Measurements from ENCODE around the gene ITCH. TPM values are rescaled to one million over a fixed set of nuclear protein-coding genes. Genes with fewer than 3 reads are reported as not detected.
"Not testable (repeated sequence)": the region's sequence is repeated elsewhere in the genome, so short reads cannot be mapped to it uniquely, and the experiment has no call there.

ITCH gene
- total RNA-seq, 1 donor from 2014 or later, result 96.9 TPM

GRCh38 chr20:34343458-34344211, 19.4 kb upstream of the ITCH start:
- no peaks in the 10 kb centered on the region for H3K4me1 Mint-ChIP-seq (ENCODE audit: low read depth)
- H3K4me3 Mint-ChIP-seq (ENCODE audit: unreplicated experiment), result no peak overlapping the region
- no peaks in the 10 kb centered on the region for H3K36me3 Mint-ChIP-seq (ENCODE audit: low read depth)
- no peaks in the 10 kb centered on the region for H3K27me3 Mint-ChIP-seq (ENCODE audit: low read depth)
- no peaks in the 10 kb centered on the region for H3K9me3 Mint-ChIP-seq (ENCODE audit: low read depth)
- no peak for DNase-seq (ENCODE audit: low spot score)
- H3K27ac Mint-ChIP-seq (ENCODE audit: unreplicated experiment), result no peak overlapping the region
- no peak for TF ChIP-seq CTCF (IDR thresholded peaks at IDR 0.05)

GRCh38 chr20:34344238-34344637, 18.8 kb upstream of the ITCH start:
- H3K4me1 Mint-ChIP-seq (ENCODE audit: low read depth), result no peaks in the 10 kb centered on the region
- H3K27ac Mint-ChIP-seq (ENCODE audit: unreplicated experiment), result no peak overlapping the region
- TF ChIP-seq CTCF (IDR thresholded peaks at IDR 0.05), result no peak
- no peaks in the 10 kb centered on the region for H3K27me3 Mint-ChIP-seq (ENCODE audit: low read depth)
- no peak overlapping the region for H3K4me3 Mint-ChIP-seq (ENCODE audit: unreplicated experiment)
- no peaks in the 10 kb centered on the region for H3K36me3 Mint-ChIP-seq (ENCODE audit: low read depth)
- no peaks in the 10 kb centered on the region for H3K9me3 Mint-ChIP-seq (ENCODE audit: low read depth)
- no peak for DNase-seq (ENCODE audit: low spot score)

GRCh38 chr20:34345402-34345736, 17.7 kb upstream of the ITCH start:
- Mint-ChIP-seq H3K4me3 (ENCODE audit: unreplicated experiment) (no peak overlapping the region), H3K27ac (ENCODE audit: unreplicated experiment) (no peak overlapping the region), H3K36me3 (ENCODE audit: low read depth) (no peaks in the 10 kb centered on the region), H3K27me3 (ENCODE audit: low read depth) (no peaks in the 10 kb centered on the region), H3K4me1 (ENCODE audit: low read depth) (no peaks in the 10 kb centered on the region), H3K9me3 (ENCODE audit: low read depth) (no peaks in the 10 kb centered on the region)
- DNase-seq (ENCODE audit: low spot score), result no peak
- no peak for TF ChIP-seq CTCF (IDR thresholded peaks at IDR 0.05)

- DNase-seq (ENCODE audit: low spot score); H3K4me1 Mint-ChIP-seq (ENCODE audit: low read depth); H3K4me3 Mint-ChIP-seq (ENCODE audit: unreplicated experiment); H3K27me3 Mint-ChIP-seq (ENCODE audit: low read depth); H3K27ac Mint-ChIP-seq (ENCODE audit: unreplicated experiment); H3K9me3 Mint-ChIP-seq (ENCODE audit: low read depth); H3K36me3 Mint-ChIP-seq (ENCODE audit: low read depth): not testable (repeated sequence)
These were observed 17.1 kb upstream of the ITCH start for GRCh38 chr20:34345839-34346532.

GRCh38 chr20:34346533-34346865, 16.6 kb upstream of the ITCH start:
- H3K9me3 Mint-ChIP-seq (ENCODE audit: low read depth); H3K27me3 Mint-ChIP-seq (ENCODE audit: low read depth); H3K36me3 Mint-ChIP-seq (ENCODE audit: low read depth); DNase-seq (ENCODE audit: low spot score); H3K27ac Mint-ChIP-seq (ENCODE audit: unreplicated experiment); H3K4me3 Mint-ChIP-seq (ENCODE audit: unreplicated experiment); H3K4me1 Mint-ChIP-seq (ENCODE audit: low read depth): not testable (repeated sequence)

GRCh38 chr20:34347571-34347970, 15.5 kb upstream of the ITCH start:
- DNase-seq (ENCODE audit: low spot score), result no peak
- no peak for TF ChIP-seq CTCF (IDR thresholded peaks at IDR 0.05)
- Mint-ChIP-seq H3K27me3 (ENCODE audit: low read depth) (no peaks in the 10 kb centered on the region), H3K4me1 (ENCODE audit: low read depth) (no peaks in the 10 kb centered on the region), H3K36me3 (ENCODE audit: low read depth) (no peaks in the 10 kb centered on the region), H3K9me3 (ENCODE audit: low read depth) (no peaks in the 10 kb centered on the region), H3K27ac (ENCODE audit: unreplicated experiment) (no peak overlapping the region), H3K4me3 (ENCODE audit: unreplicated experiment) (no peak overlapping the region)

All from chondrocyte (in vitro differentiated cells).